GM12878 (cell line): ENCODE measurements around the gene MYO16. TPM values are rescaled to one million over a fixed set of nuclear protein-coding genes. Genes with fewer than 3 reads are reported as not detected.

Source experiments
- ATAC-seq: fragments of 200-7000 bp; cut with Tn5 transposase; 3 replicates; pipeline ENCODE4 v1.9.1; 2020; ENCODE audit warnings: mild to moderate bottlenecking, moderate library complexity
- BruUV-seq: library from RNA; stranded (reverse); fragments of 400-500 nt; replicated peaks from 2 replicates; lab custom pipeline; 2021; lab: Mats Ljungman, UMichigan
- CTCF ChIA-PET: fragments of 300-600 bp; sonication (Branson Sonifier 250); formaldehyde crosslinking; extraction: SDS; loops from one replicate; lab custom pipeline; 2021; ENCODE audit warnings: inconsistent platforms; lab: Yijun Ruan, JAX
- POLR2A ChIA-PET: fragments of 350-600 bp; formaldehyde crosslinking; extraction: SDS; loops from one replicate; lab custom pipeline; 2021; ENCODE audit warnings: inconsistent platforms; lab: Charles Lee
- RAD21 ChIA-PET: fragments of 300-600 bp; sonication (Branson Sonifier 250); formaldehyde crosslinking; loops from one replicate; lab custom pipeline; 2023; ENCODE audit warnings: antibody characterized with exemption; ENCODE audit not compliant: unreplicated experiment; lab: Charles Lee
- SMC1A ChIA-PET: fragments of 300-600 bp; sonication (Branson Sonifier 250); formaldehyde crosslinking; loops from one replicate; lab custom pipeline; 2023; ENCODE audit not compliant: unreplicated experiment, uncharacterized antibody; lab: Charles Lee
- DNase-seq: peaks from one replicate; pipeline ENCODE4 v3.0.0-alpha.2; 2011; ENCODE audit warnings: low read depth, low spot score
- FAIRE-seq: peaks from 3 replicates; lab custom pipeline; 2011; peaks lifted over from hg19 to GRCh38; lab: Jason Lieb, UNC
- H2AFZ ChIP-seq: 2 replicates; pipeline ENCODE4 v1.6.0; 2011; ENCODE audit warnings: low read depth, low read length, control low read depth; ENCODE audit not compliant: control insufficient read depth
- H3K27ac ChIP-seq: 2 replicates; pipeline ENCODE4 v1.5.1; 2011; ENCODE audit warnings: control low read depth; ENCODE audit not compliant: control insufficient read depth, insufficient read depth
- H3K27me3 ChIP-seq, 2 experiments: replicated peaks in 1 of 2; 2 replicates each; pipeline versions ENCODE4 v1.6.0 to v1.6.1; 2011; ENCODE audit warnings: low read length in 1 of 2; ENCODE audit not compliant: control insufficient read depth in 2 of 2, insufficient read depth in 2 of 2
- H3K36me3 ChIP-seq, 2 experiments: 2 replicates each; pipeline ENCODE4 v1.5.1; 2011; ENCODE audit warnings: low read length in 1 of 2; ENCODE audit not compliant: control insufficient read depth in 2 of 2, insufficient read depth in 2 of 2
- H3K4me1 ChIP-seq: 2 replicates; pipeline ENCODE4 v1.6.1; 2011; ENCODE audit warnings: mild to moderate bottlenecking, low read length, moderate library complexity, mixed read lengths; ENCODE audit not compliant: control insufficient read depth, insufficient read depth
- H3K4me2 ChIP-seq: 2 replicates; pipeline ENCODE4 v1.6.0; 2011; ENCODE audit warnings: control low read depth; ENCODE audit not compliant: control insufficient read depth, insufficient read depth
- H3K4me3 ChIP-seq: fragments of 200-600 bp; sonication (generic); 2 replicates; pipeline ENCODE4 v1.5.1; 2016
- H3K79me2 ChIP-seq: 2 replicates; pipeline ENCODE4 v1.6.0; 2011; ENCODE audit warnings: low read length; ENCODE audit not compliant: control insufficient read depth, insufficient read depth
- H3K9ac ChIP-seq: 2 replicates; pipeline ENCODE4 v1.8.0; 2011; ENCODE audit warnings: low read length, control low read depth, mixed read lengths; ENCODE audit not compliant: control insufficient read depth, insufficient read depth
- H3K9me3 ChIP-seq: replicated peaks from 3 replicates; pipeline ENCODE4 v1.5.1; 2011; ENCODE audit warnings: mild to moderate bottlenecking, low read length; ENCODE audit not compliant: control insufficient read depth, insufficient read depth
- H4K20me1 ChIP-seq: 2 replicates; pipeline ENCODE4 v1.6.0; 2011; ENCODE audit not compliant: control insufficient read depth, insufficient read depth
- CTCF ChIP-seq, 3 experiments: IDR thresholded peaks in 2 of 3; conservative IDR thresholded peaks in 1 of 3; 2 replicates each; pipeline ENCODE4 v1.5.1; 2011; ENCODE audit warnings: low read depth in 3 of 3, low read length in 3 of 3, mild to moderate bottlenecking in 3 of 3, control low read depth in 2 of 3, moderate library complexity in 2 of 3, inconsistent platforms in 1 of 3, mixed read lengths in 1 of 3; ENCODE audit not compliant: control insufficient read depth in 2 of 3, insufficient read depth in 1 of 3; ENCODE audit errors: extremely low read depth in 1 of 3
- HDAC2 ChIP-seq: fragments of 200-600 bp; sonication (generic); IDR thresholded peaks from 2 replicates; pipeline ENCODE4 v1.6.1; 2017
- IKZF2 ChIP-seq, 2 experiments: fragments of 450-650 bp; IDR thresholded peaks; 2 replicates each; pipeline ENCODE4 v1.6.1; 2017; ENCODE audit warnings: mild to moderate bottlenecking in 2 of 2, moderate library complexity in 2 of 2
- JUND ChIP-seq: IDR thresholded peaks from 2 replicates; pipeline ENCODE4 v1.6.1; 2012; ENCODE audit warnings: low read depth, mild to moderate bottlenecking, low read length, improper control_type of control experiment, moderate library complexity
- MEF2B ChIP-seq: fragments of 450-650 bp; IDR thresholded peaks from 2 replicates; pipeline ENCODE4 v1.6.1; 2018; ENCODE audit warnings: mild to moderate bottlenecking, moderate library complexity; ENCODE audit not compliant: partially characterized antibody, poor library complexity, severe bottlenecking
- SMARCA5 ChIP-seq: fragments of 450-650 bp; IDR thresholded peaks from 2 replicates; pipeline ENCODE4 v1.6.1; 2017; ENCODE audit warnings: mild to moderate bottlenecking
- SMC3 ChIP-seq: IDR thresholded peaks from 2 replicates; pipeline ENCODE4 v1.6.1; 2011; ENCODE audit warnings: low read length, improper control_type of control experiment, borderline replicate concordance
- ZNF217 ChIP-seq: fragments of 450-650 bp; IDR thresholded peaks from 2 replicates; pipeline ENCODE4 v1.6.1; 2017; ENCODE audit warnings: antibody characterized with exemption, mild to moderate bottlenecking
- WGBS: methylation state at CpG from one replicate; pipeline ENCODE4 v1.1.6; 2016; ENCODE audit warnings: low lambda C conversion rate; ENCODE audit not compliant: insufficient replicate concordance, insufficient coverage; ENCODE audit errors: missing lambda C conversion rate; 5-methylcytosine and 5-hydroxymethylcytosine counted together
- in situ Hi-C: fragments of 300-500 bp; cut with MboI; formaldehyde crosslinking; loops from 9 replicates; pipeline ENCODE4 v1.14.3; 2018; ENCODE audit warnings: mixed read lengths
- intact Hi-C: fragments of 100-400 bp; cut with micrococcal nuclease; formaldehyde crosslinking; loops from one replicate; pipeline ENCODE4 v1.14.2; 2022; ENCODE audit not compliant: unreplicated experiment
- polyA plus RNA-seq, 11 experiments: library from polyadenylated mRNA; depleted of rRNA in 4 of 11; unstranded in 6 of 11; stranded (reverse) in 5 of 11; fragments of >200 nt; fragmentation: Nextera tagmentation in 4 of 11; fragmentation: Illumina TruSeq in 1 of 11; extraction: Ambion mirVana in 4 of 11; extraction: Trizol in 1 of 11; gene quantifications; 1 replicate in 1 of 11; 2 replicates in 10 of 11; pipeline versions ENCODE4 v1.2.1 to v1.2.3, GENCODE V29; 2011 to 2016; ENCODE audit warnings: inconsistent platforms in 2 of 11, missing spikeins in 2 of 11, low read depth in 1 of 11
- total RNA-seq, 4 experiments: library from RNA; depleted of rRNA in 3 of 4; stranded (reverse); fragments of >200 nt in 3 of 4; fragmentation: Illumina TruSeq in 1 of 4; extraction: Trizol in 1 of 4; gene quantifications; 2 replicates each; pipeline versions ENCODE4 v1.2.1 to v1.2.3, GENCODE V29; 2013 to 2021

Gene MYO16
- total and polyA plus RNA-seq, 10 of the 15 experiments (the other 5 are each of a cell fraction or from before 2014, with no cell fraction given) = under 0.01 to 1.7 (median 0.05) TPM; not detected in 4

- TF ChIP-seq MEF2B (peak; percentile 66), ZNF217 (peak; percentile 20; the same call in 1 of the 2 replicates), IKZF2 (IDR thresholded peaks at IDR 0.05) (peak; percentile 92 to 95), SMARCA5 (peak; percentile 71), JUND (peak; percentile 56; the same call in 1 of the 2 replicates)
Measured at GRCh38 chr13:109131698-109132257, 502.4 kb downstream of the MYO16 start (continued).

GRCh38 chr13:109135018-109135417 lies 505.6 kb downstream of the MYO16 start:
- ChIA-PET CTCF (interaction anchor here (0.9 to 2.2 kb wide), 5 partner anchors 13 to 173 kb away, joined by 3 to 10 read pairs (median 4); no protein-coding TSS in a partner anchor), SMC1A (interaction anchor here (0.8 to 1.2 kb wide), 4 partner anchors 11 to 220 kb away, joined by 3 to 4 read pairs (median 4); no protein-coding TSS in a partner anchor)
- 65% methylated on average over 6 of the region's 6 CpGs for WGBS

More at GRCh38 chr13:109135018-109135417, 505.6 kb downstream of the MYO16 start:
- H3K4me3 ChIP-seq = no peak overlapping the region
- no TSS peak for BruUV-seq
- RAD21 ChIA-PET = interaction anchor here (1.1 kb wide), 1 partner anchor 174 kb away, joined by 3 read pairs; no protein-coding TSS in a partner anchor
- intact Hi-C loops = loop anchor here (2.0 kb wide), 1 partner anchor 174 kb away; no protein-coding TSS in a partner anchor
- no peak overlapping the region for H3K27ac ChIP-seq
- H3K79me2 ChIP-seq = no peaks in the 10 kb centered on the region
- no peak overlapping the region for H3K4me2 ChIP-seq
- TF ChIP-seq HDAC2 (no peak), SMC3 (peak; percentile 11; the same call in 1 of the 2 replicates), CTCF (IDR thresholded peaks at IDR 0.05 in 2 of 3, conservative IDR thresholded peaks at IDR 0.05 in 1 of 3; ENCODE audit: control insufficient read depth in 2 of 3, extremely low read depth in 1 of 3, insufficient read depth in 1 of 3, low read depth in 3 of 3, low read length in 3 of 3) (peak in 2 of 3 experiments; percentile 13 to 25; a peak in 2 of 6 replicates)
- TF ChIP-seq, all 136 proteins: peak for 2
- DNase-seq (no peak), ATAC-seq (no peak), FAIRE-seq (no peak)
- Histone ChIP-seq H3K36me3 (no peaks in the 10 kb centered on the region), H3K9me3 (peaks cover 2% of the 10 kb centered on the region; the same call in 1 of the 3 replicates), H4K20me1 (no peaks in the 10 kb centered on the region), H3K27me3 (no peaks in the 10 kb centered on the region), H2AFZ (no peak overlapping the region), H3K9ac (no peak overlapping the region), H3K4me1 (peaks cover 14% of the 10 kb centered on the region)
- POLR2A ChIA-PET = no interaction called here
- in situ Hi-C loops = no loop called here
